ENCODE results near the gene ATG5.
"Not testable (repeated sequence)": the region's sequence is repeated elsewhere in the genome, so short reads cannot be mapped to it uniquely, and the experiment has no call there.

Gene ATG5

DNA sequence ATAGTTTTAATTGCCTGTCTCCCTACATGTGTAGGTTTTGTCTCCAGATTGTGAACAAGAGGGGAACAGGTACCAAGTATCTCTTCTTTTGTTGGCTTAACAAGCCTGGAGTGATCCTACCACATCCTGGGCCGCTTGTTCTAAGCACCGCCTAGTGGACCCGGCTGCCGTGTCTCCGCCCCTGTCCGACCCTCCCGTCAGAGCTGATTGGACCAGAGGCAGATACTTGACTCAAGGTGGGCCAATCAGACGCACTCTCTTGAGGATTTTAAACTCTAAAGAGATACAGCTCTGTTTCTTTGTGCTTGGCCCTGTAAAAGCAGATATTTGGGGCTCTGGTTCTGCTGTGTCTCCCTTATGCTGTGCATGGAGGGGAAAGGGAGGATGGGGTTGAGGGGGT is 171.2 kb downstream of the ATG5 start:
- DNase-seq (ENCODE audit: low read depth): no peak

DNA sequence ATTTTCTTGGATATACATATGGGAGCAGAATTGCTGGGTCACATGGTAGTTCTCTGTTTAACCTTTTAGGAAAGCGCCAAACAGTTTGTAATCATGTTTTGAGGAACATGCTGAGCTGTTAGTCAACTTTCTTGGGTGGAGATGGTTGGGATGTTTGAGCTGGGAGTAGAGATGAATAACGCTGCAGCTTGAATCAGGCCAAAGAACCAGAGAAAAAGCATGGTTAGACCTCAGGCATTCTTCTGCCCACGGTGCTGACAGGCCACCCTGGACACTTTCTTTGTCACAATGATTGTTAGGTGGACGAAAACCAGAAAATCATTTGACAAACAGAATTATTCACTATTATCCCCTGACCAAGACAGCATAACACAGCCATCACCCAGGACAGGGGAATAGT is 172.6 kb downstream of the ATG5 start:
- no peak for DNase-seq (ENCODE audit: low read depth)

DNA sequence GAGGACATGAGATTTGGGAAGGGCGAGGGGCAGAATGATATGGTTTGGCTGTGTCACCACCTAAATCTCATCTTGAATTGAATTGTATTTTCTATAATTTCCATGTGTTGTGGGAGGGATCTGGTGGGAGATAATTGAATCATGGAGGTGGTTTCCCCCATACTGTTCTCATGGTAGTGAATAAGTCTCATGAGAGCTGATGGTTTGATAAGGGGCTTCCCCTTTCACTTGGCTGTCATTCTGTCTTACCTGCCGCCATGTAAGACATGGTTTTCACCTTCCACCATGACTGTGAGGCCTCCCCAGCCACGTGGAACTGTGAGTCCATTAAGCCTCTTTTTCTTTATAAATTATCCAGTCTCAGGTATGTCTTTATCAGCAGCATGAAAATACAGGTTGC is 173.1 kb downstream of the ATG5 start:
- not testable (repeated sequence) for DNase-seq (ENCODE audit: low read depth)

DNA sequence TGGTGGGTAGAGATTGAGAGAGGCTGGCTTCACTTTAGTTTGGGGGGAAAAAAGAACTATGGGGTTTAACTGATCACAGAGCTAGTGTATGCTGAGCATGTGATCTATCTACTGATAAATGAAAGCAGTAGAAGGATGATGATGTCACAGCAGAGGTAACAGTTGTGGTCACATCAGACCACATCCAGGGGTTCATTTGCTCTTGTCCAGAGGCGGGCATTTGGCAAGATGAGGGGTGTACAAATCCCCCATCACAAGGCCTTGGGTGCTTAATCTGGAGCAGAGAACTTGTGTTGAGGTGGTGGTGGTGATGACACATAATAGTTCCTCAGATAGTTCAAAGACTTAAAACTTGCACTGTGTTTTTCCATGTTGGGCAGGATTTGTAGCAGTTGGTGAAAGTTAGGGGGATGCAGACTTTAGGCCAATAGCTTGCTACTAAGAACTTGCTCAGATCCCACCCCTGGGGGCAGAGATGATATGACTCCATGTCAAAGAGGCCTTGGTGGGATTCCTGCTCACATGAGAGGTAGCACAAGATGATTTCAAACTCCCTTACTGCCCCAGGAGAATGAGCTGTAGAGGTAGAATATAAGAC is 176.0 kb downstream of the ATG5 start:
- DNase-seq (ENCODE audit: low read depth): no peak

DNA sequence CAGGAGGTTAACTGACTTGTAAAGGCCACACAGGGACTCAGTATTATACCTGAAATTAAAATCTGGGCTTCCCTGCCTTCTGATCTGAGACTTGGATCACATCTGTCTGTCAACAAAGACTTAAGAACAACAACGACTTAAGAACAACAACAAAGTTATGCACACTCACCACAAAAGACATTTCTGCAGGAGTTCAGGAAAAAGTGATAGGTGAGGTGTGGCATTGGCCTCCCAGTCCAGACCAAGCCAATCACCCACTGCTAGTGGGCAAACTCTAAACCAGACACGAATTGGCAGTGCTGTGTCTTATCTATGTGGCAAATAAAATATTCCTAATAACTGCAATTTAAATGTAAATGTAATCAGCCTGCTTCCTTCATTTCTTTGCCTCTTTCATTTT is 178.1 kb downstream of the ATG5 start:
- DNase-seq (ENCODE audit: low read depth): no peak

DNA sequence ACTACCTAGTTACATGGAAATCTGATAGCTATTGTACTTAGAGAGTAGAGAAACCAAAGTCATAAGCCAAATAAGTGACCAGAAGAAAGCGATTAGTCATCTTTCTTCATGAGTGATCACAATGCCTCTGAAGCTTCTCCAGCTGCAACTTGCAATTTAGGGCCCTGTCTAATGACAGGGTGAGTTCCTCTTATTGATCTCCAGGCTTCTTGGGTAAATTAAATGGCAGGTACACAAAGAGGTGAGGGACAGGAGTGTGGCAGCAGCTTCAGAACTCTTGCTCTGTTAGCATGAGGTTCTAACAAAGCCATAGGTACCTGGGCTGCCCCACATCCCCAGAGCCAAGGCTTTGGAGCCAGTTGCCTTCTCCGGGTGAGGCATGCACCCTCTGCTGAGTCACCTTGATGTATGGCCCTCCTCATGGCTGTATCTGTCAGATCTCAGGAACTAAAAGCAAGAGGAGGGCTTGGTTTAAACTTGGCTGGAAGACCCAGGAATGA is 178.7 kb downstream of the ATG5 start:
- DNase-seq (ENCODE audit: low read depth): no peak

DNA sequence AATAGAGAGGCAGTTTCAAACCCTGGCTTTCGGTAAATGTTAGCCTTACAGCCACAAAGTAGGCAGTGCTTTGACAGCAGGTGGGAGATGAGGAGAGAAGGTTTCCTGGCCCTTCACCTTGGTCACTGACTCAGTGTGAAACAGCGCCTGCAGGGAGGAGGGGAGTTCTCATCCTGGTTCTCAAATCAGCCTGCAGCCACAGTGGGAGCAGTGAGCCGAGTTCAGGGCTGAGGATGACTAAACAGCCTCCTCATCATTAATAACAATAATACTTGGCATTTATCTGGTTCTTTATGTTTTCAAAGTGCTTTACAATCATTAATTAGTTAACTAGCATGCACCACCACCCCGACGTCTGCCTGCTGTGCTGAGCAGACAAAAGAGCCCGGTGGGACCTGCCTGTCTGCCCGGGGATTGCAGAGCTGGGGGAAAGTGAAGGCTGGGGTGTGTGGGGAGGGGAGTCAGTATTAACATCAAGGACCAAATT is 179.8 kb downstream of the ATG5 start:
- no peak for DNase-seq (ENCODE audit: low read depth)

DNA sequence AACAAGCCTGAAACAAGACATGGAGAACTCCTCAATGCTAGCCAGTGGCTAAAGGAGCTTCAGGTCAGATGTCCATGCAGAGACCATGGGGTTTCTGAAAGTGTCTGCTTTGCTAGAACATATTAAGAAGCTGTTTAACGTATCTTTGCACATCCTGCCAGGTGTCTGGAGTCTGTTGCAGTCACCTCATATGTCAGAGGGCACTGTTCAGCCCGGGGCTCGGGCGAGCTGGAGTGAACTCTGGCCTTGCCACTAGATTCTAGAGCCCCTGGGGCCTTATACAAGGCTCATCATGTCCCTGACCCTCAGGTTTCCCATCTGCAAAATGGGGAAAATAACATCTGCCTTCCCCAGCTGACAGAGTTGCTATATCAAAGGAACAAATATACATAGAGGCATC is 180.4 kb downstream of the ATG5 start:
- DNase-seq (ENCODE audit: low read depth): no peak

DNA sequence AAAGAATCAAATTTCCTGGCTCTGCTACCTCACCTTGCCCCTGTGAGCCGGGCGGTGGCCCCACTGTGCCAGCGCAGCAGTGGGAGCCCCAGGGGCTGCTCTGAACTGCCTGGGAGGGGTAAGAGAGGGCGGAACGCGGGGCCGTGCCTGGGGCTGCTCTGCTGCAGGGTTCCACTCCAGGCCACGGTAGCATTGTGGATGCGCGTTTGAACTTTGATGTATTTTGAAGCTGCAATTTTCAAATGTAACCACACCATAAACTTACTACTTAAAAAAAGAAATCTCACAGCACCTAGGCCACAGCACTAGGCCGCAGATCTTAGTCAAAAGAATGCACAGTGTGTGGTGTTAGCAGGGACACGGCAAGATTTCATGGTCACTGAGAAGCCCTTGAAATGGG is 181.9 kb downstream of the ATG5 start:
- DNase-seq (ENCODE audit: low read depth): no peak

DNA sequence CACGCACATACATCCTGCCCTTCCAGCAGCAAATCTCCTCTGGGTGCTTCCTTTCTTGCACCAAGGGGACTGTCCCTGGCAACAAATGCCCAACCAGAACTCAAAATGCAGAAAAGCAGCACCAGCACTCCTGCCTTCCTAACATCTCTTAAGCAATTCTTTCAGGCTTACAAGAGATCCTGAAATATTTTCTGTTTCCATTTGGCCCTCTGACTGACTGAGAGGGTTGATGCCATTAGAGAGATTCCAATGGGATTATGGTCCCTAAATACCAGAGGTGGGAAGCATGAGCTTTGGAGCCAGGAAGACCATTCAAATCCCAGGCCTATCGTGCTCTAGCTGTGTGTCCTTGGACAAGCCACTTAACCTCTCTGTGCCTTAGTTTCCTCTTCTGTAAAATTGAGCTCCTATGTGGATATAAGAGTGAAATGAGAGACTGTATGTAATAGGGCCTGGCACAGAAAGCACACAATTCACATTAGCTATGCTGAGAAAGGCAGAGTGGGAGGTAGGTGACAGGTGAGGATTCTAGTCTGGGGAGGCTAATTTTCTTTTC is 182.6 kb downstream of the ATG5 start:
- DNase-seq (ENCODE audit: low read depth): no peak

DNA sequence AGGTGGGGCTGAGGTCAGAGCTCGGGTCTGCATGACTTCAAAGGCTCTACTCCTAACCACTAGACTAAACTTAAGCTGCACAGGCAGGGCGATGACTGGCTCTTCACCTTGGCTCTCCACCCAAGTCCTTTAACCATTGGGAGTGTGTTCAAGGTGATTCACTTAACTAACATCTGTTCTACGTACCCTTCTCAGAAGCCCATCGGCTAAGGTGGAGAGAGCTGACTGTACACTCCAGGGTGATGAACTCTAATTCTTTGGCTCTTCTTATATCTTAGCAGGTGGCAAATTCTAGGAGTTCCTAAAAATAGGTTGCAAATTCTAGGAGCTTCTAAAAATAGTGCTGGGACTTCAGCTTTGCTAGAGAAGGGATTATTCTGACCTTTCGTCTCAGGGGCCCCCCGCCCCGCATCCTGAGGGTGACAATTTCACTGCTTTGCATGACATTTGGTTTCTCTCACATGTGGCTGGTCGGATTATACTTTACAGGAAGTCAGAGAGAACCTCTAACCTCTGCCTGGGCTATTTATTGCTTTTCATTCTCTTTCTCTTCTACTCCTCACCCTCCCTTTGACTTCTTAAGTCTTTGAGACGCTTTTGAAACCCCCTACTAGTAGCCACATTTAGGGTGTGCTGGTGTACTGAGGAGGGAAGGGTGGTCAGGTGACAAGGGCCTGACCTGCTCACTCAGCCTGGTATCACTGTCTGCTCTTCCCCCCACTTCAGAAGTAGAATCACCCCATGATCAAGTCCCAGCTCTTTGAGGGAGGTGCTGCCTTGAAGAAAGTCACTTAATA is 183.9 kb downstream of the ATG5 start:
- DNase-seq (ENCODE audit: low read depth): no peak

DNA sequence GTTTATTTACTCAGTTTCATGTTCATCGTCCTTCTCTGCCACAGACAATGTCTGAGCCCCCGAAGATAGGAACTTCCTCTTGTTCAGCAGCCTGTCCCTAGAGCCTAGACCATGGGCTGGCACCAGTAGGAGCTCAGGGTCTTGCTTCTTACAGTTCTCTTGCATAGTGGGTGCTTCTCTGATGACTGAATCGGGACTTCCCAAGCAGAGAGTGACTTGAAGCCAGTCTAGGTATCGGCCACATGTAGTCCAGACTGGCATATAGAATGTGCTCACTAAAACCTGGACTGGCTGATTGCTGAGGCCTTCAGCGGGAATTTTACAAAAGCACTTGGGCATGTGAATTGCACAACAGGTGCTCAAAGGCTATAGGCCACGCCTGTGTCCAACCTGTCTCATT is 187.4 kb downstream of the ATG5 start:
- no peak for DNase-seq (ENCODE audit: low read depth)

DNA sequence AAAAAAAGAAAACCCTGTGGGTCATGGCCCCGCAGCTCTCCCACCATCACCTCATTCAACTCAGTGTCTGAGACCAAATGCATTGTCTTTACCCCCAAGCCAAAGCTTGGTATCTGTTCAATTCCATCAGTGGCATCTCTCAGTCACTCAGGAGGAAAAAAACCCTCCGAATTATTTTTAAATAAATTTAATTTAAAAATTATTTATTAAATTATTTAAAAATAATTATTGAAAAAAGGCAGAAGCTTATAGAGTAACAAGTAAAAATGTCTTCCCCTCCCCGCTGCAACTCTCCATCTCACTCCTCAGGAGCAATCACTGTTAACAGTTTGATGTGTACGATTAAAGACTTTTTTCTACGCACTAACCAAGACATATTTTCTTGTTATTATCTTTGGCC is 188.7 kb downstream of the ATG5 start:
- no peak for DNase-seq (ENCODE audit: low read depth)

DNA sequence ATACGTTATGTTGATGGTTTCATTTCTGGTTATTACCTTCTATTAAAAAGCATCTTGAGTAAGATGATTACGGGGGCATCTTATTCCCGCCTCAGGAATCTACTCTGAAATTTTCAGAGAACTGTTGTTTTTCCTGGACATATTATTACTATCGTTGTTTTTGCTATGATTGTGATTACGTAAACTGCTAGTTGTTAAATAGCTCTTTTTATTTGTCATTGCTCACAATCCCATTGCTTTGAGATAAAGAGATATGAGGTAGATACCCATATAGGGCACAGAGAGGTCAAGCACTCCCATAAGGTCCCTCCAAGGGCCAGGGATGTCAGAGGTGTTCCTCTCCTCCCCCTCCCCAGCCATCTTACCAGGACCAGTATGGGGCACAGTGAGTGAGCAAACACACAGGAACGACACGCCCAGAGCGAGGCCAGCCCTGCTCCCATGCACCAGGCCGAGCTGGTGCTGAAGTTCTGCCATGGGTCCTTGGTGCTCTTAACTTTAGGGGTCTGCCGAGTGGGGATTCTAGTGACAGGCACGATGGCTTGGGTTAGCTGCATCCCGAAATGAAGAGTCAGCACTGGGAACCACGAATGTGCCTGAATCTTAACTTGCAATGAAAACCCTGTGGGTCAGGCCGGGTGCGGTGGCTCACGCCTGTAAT is 189.5 kb downstream of the ATG5 start:
- no peak for DNase-seq (ENCODE audit: low read depth)

DNA sequence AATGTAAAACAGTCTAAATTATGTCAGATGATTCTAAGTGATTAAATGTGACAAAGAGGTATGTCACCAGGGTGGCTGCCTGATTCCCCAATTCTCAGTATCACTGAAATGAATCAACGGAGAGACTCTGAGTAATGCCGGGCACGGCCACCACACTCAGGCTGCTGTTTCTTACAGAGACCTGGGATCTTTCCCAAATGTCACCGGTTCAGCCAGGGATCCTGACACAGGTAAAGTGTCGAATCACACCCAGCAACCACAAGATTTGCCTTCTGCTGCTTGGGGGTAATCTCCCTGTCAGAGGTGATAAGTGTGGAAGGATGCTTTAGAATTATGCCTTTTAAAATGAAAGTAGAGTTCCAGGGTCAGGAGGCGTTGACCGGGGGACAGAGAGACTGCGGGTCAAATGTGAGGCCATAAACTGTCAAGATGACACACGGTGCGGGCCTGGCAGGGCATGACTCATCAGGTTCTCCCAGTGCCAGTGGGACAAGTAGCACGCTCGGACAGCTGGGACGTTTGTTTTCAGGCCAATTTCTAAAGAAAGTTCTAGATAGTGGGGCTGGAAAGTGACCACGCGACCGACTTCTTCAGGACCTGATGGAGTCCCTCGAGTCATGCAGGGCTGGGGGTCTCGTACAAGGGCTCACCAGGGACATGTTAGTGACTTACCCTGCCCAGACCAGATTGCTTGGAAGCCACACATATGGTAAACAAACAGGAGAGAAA is 190.5 kb downstream of the ATG5 start:
- no peak for DNase-seq (ENCODE audit: low read depth)
